ENCODE results near the gene SMIM32.

SMIM32 gene

DNA sequence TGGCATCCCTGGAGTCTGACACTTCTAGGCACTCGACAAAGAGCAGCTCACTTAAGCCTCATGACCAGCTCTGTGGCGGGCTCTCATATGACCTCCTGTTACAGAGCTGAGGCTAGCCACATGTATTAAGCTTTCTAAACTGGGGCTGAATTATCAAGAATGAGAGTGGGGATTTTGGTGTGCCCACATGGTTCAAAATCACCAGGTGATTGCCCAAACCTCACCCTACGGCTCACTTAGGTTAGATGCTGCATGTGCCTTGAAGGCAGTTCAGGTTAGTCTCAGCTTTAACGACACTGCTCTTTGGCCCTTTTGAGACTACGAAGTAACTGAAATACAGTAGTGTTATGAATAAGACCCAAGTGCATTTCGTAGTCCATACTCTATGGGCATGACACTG, 39.4 kb upstream of the SMIM32 start:
- TF ChIP-seq, protein P1, sequence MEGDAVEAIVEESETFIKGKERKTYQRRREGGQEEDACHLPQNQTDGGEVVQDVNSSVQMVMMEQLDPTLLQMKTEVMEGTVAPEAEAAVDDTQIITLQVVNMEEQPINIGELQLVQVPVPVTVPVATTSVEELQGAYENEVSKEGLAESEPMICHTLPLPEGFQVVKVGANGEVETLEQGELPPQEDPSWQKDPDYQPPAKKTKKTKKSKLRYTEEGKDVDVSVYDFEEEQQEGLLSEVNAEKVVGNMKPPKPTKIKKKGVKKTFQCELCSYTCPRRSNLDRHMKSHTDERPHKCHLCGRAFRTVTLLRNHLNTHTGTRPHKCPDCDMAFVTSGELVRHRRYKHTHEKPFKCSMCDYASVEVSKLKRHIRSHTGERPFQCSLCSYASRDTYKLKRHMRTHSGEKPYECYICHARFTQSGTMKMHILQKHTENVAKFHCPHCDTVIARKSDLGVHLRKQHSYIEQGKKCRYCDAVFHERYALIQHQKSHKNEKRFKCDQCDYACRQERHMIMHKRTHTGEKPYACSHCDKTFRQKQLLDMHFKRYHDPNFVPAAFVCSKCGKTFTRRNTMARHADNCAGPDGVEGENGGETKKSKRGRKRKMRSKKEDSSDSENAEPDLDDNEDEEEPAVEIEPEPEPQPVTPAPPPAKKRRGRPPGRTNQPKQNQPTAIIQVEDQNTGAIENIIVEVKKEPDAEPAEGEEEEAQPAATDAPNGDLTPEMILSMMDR (IDR thresholded peaks at IDR 0.05; ENCODE audit: insufficient read depth, low read depth, low read length, missing control alignments), result no peak
- DNase-seq (ENCODE audit: low read depth), result no peak
- no peak overlapping the region for H3K4me3 ChIP-seq (ENCODE audit: low read length)

DNA sequence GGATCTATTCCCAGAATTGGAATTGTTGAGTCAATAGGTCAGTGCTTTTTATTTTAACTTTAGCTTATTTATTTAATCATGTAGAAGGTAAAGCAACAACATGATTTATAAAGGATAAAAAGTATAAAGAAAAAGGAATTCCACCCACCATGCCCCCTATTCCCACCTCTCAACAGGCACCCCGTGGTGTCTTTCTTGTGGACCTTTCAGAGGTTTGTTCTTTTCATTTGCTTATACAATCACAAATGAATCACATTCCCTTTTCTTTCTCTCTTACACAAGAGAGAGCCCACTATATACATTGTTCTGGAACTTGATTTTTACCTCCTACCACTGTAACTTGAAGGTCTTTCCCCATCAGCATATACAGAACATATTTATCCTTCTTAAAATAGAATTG, 37.2 kb upstream of the SMIM32 start:
- TF ChIP-seq, protein P1 (IDR thresholded peaks at IDR 0.05; ENCODE audit: insufficient read depth, low read depth, low read length, missing control alignments), result no peak
- no peak overlapping the region for H3K4me3 ChIP-seq (ENCODE audit: low read length)
- DNase-seq (ENCODE audit: low read depth), result no peak

DNA sequence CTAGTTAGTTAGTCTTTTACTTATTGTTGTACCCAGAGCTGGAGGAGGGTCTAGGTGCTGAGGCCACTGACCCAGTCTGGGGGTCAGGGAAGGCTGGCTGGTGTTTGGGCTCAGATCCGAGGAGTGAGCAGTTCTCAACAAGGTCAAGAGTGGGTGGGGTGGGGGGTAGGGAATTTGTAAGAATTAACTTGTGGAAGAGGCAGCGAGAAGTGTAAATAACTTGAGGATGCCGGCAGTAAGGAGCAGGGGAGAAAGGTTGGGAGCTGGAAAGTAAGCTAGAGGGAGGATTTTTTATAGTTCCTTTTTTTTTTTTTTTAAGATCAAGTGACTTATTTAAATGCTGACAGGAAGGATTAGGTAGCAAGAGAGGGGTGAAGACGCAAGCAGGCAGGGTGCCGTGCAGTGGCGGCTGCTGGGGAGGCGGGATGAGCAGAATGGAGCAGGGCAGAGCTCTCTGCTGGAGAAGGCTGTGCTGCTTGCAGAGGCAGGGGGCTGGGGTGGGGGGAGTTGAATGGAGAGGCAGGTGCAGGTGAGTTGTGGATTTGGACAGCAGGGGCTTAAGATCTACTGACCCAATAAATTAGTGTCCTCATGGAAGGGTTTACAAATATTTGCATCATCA, 35.3 kb upstream of the SMIM32 start:
- TF ChIP-seq, protein P1 (IDR thresholded peaks at IDR 0.05; ENCODE audit: insufficient read depth, low read depth, low read length, missing control alignments), result no peak
- no peak overlapping the region for H3K4me3 ChIP-seq (ENCODE audit: low read length)
- no peak for DNase-seq (ENCODE audit: low read depth)

DNA sequence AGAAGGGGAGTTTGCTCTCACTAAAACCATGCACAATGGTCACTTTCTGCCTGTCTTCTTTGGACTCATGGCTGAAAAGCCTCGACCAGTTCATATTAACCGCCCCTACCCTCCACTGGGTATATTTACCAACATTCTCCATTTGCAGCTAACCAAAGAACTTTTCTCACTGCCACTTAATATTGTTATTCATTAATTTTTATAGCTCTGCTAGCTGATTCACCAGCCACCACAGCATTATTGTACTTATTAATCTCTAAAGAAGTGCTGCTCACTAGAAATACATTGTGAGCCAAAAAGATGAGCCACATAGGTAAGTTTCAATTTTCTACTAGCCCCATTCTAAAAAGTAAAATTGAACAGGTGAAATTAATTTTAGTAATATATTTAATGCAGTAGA, 33.4 kb upstream of the SMIM32 start:
- H3K4me3 ChIP-seq (ENCODE audit: low read length), result no peak overlapping the region
- DNase-seq (ENCODE audit: low read depth), result no peak
- TF ChIP-seq, protein P1 (IDR thresholded peaks at IDR 0.05; ENCODE audit: insufficient read depth, low read depth, low read length, missing control alignments), result no peak

DNA sequence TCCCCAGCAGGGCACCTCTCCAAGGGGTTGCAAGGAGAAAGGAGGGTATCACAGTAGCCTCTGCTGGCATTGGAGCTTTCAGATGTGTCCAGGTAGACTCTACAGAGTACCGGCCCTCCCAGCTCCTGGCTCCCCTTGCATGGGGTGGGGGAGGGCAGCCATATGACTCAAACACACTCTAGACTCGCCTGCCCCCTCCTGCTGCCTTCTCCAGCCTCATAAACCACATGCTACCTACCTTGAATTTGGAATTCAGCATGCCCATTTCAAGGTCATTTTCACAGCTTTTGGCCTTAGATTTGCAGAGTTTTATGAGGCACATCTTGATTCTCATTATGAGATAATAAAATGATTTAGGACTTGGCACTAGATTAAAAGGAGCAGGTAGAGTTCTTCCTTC, 32.8 kb upstream of the SMIM32 start:
- TF ChIP-seq, protein P1 (IDR thresholded peaks at IDR 0.05; ENCODE audit: insufficient read depth, low read depth, low read length, missing control alignments), result no peak
- no peak overlapping the region for H3K4me3 ChIP-seq (ENCODE audit: low read length)
- no peak for DNase-seq (ENCODE audit: low read depth)

DNA sequence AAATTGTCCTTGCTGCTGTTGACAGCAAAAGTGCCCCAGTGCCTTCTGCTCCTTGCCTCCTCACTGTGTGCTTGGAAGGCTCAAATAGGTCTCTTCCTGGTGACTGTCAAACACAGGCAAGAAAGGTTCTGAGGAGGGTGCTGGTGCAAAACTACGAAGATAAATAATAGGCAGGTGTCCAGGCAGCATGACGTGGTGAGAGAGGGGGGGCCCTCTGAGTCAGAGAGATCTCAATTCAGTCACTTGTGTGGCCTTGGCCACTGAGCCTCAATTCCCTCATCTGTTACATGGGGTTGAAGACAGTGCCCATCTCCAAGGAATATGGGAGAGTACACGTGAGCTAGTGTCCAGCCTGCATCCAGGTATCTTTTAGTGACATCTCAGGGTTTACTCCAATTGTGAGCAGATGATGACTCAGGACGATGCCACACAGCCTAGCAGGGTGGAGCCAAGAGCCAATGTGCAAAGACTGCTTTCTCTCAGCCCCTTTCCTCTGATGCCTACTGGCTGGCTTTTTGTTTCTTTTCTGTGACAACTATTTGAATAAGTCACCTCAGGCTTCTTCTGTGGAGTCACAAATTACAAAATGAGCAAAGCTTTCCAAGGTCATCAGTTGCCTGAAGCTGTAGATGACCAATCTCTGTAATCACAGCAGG, 29.7 kb upstream of the SMIM32 start:
- TF ChIP-seq, protein P1 (IDR thresholded peaks at IDR 0.05; ENCODE audit: insufficient read depth, low read depth, low read length, missing control alignments), result no peak
- DNase-seq (ENCODE audit: low read depth), result peak; percentile 13
- H3K4me3 ChIP-seq (ENCODE audit: low read length), result no peak overlapping the region

DNA sequence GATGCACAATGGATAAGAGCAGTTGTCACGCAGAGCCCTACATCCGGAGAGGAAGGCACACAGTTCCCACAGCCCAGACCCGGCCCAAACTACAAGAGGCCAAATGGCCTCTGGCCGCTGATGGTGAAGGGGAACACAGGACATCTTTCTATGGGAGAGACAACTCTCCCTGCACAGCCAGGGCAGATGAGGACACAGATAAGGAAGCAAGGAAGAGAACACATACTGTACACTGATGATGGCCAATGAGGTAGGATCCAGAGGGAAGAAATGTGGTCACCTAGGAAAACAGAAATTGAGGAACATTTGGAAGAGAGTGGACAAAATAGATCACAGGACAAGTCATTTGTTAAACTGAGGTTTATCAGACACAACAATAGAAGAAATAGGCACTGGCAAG, 28.4 kb upstream of the SMIM32 start:
- H3K4me3 ChIP-seq (ENCODE audit: low read length), result no peak overlapping the region
- TF ChIP-seq, protein P1 (IDR thresholded peaks at IDR 0.05; ENCODE audit: insufficient read depth, low read depth, low read length, missing control alignments), result no peak
- DNase-seq (ENCODE audit: low read depth), result no peak

Data from epithelial cell of esophagus (primary cell).